C4-2B (cell line): ENCODE data around the gene OR51B6.
A peak's percentile ranks its signal among the peaks of the same experiment; 100 is the strongest.

ENCODE experiments used
- H3K27ac ChIP-seq: fragments of 450-650 bp; 2 replicates; pipeline ENCODE4 v1.5.1; 2017
- ZFX ChIP-seq: fragments of 450-650 bp; IDR thresholded peaks from 2 replicates; pipeline ENCODE4 v1.6.1; 2017
- TF ChIP-seq, protein P1 (sequence below): fragments of 450-650 bp; conservative IDR thresholded peaks from 2 replicates; pipeline ENCODE4 v1.5.1; 2017; ENCODE audit warnings: mild to moderate bottlenecking

OR51B6 gene

DNA sequence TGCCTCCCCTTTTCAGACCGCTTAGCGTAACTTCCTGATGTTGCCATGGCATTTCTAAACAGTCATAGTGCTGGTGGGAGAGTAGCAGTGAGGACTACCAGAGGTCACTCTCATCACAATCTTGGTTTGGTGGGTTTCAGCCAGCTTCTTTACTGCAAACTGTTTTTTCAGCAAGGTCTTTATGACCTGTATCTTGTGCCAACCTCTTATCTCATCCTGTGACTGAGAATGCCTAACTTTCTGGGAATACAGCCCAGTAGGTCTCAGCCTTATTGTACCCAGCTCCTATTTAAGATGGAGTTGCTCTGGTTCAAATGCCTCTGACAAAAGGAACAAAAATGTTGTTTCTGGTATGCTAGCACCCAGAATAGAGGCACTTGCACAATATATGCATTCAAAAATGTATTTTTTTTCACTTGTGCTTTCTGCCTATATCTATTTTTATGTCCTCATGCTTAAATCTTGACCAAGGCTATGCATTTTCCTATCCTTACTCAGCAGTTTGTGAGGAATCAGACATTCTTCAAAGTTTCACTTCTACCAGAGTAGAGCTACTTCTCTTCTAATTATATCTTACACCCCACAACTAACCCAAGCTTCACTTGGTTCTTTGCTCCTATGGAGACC, 16.3 kb downstream of the OR51B6 start:
- no peak overlapping the region for H3K27ac ChIP-seq
- TF ChIP-seq, protein P1, sequence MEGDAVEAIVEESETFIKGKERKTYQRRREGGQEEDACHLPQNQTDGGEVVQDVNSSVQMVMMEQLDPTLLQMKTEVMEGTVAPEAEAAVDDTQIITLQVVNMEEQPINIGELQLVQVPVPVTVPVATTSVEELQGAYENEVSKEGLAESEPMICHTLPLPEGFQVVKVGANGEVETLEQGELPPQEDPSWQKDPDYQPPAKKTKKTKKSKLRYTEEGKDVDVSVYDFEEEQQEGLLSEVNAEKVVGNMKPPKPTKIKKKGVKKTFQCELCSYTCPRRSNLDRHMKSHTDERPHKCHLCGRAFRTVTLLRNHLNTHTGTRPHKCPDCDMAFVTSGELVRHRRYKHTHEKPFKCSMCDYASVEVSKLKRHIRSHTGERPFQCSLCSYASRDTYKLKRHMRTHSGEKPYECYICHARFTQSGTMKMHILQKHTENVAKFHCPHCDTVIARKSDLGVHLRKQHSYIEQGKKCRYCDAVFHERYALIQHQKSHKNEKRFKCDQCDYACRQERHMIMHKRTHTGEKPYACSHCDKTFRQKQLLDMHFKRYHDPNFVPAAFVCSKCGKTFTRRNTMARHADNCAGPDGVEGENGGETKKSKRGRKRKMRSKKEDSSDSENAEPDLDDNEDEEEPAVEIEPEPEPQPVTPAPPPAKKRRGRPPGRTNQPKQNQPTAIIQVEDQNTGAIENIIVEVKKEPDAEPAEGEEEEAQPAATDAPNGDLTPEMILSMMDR, result no peak
- TF ChIP-seq ZFX, result no peak

DNA sequence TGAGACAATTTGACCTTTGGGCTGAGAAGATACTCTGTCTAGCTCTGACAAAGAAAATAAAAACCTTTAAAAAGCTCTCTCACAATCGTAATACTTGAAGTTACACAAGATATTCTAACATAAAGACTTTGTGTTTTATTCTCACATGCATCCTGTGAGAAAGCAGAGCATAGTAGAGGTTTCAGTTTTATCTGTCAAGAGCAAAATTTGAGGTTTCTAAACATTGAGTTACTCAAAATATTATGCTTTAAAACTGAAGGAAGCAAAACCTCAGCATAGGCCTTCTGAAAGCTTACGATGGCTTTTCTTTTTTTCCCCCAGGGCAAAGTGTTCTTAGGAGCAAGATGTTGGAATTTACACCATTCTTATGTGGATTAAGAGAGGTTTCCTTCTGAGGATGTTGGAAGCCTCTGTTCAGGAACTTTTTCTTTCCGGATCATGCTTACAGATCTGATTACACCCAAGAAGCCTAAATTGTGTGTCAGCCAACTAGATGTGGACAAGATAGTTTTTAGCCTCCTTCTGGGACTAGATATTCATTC, 17.3 kb downstream of the OR51B6 start:
- TF ChIP-seq, protein P1, result no peak
- no peak for TF ChIP-seq ZFX
- no peak overlapping the region for H3K27ac ChIP-seq

DNA sequence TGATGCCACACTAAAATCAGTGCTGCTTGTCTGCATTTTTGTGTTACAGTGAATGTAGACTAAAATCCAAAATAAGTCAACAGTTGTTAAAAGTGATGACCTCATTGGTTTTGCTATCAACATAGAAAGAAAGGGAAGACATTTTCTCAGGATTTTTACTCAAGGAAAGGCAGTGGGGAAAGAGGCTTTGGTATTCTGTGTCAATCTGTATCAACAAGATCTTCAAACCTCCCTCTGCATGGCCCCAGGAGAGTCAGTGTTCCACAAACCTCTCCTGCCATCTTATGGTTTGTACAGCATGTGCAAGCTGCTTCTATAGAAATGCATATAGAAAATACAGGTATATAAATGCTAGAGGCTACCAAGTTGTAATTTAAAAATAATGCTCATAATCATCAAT, 18.5 kb downstream of the OR51B6 start:
- TF ChIP-seq, protein P1, result peak; percentile 23
- no peak for TF ChIP-seq ZFX
- H3K27ac ChIP-seq, result no peak overlapping the region

DNA sequence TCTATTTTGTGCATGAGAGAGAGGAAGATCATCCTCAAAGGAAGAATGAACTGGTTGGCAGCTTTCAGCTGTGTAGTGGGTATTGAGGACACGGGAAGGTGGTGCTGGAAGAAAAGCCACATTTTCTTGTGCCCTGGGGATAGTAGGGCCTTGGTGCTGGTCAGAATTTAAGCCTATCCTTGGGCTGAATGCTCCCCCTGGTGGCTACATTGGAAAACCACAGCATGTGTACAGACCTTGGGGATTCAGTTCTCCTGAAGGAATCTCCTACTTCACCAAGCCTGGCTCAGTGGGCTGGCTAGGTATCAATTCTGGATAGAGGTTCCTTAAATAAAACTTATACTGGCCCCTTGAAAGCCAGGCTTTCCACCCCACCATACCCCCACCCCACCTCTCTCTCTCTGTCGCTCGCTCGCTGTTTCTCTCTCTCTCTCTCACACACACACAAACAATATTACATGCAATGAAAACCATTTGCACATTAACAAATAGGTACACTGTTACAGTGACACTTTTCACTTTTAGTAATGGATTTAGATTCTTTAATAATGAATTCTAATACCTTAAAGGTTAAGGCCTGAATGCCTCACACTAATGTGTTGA, 29.5 kb downstream of the OR51B6 start:
- TF ChIP-seq ZFX, result no peak
- TF ChIP-seq, protein P1, result peak; percentile 83
- no peak overlapping the region for H3K27ac ChIP-seq

DNA sequence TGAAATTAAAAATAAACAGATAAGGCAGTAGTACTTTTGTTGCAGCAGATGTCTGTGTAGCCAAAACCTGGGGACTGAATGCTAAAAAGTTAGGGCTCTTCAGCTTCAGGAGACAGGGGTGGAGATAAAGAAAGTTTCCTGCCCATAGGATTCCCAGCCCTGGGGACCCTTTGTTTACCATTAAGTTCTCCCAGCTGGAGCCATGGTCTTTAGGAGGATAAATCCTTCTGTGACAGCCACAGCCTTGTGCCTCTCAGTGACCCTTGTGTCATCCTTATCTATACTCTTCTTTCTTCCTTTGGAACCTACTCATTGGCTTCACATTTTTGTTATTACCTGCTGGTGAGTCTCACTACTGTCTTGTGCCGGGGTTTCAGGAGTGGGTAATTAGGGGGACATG, 32.3 kb downstream of the OR51B6 start, which contains the start of gene OR51M1:
OR51M1 (plus strand) TSS at position 237 of the 400 bp plus-strand sequence. CDS start 5,587 bp downstream, outside the sequence.
- no peak within 1 kb of the TSS for H3K27ac ChIP-seq
- no peak for TF ChIP-seq ZFX
- TF ChIP-seq, protein P1, result no peak

DNA sequence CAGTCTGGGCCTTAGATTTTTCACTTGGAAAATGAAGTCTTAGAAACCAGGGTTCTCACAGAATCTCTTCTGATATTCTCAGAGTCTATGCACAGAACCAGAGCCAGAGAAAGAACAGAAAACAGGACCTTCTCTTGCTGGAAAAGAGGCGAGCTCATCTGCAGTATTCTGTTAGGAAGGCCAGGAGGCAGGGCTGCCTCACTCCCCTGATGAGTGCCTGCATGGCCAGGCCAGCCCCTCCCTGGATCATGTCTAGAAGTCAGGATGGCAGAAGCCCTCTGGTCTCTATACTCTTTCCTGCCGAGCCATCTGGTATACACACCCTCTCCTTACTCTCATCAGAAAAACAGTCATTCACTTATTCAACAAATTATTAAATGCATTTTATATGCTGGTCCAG, 33.0 kb downstream of the OR51B6 start:
- no peak overlapping the region for H3K27ac ChIP-seq

DNA sequence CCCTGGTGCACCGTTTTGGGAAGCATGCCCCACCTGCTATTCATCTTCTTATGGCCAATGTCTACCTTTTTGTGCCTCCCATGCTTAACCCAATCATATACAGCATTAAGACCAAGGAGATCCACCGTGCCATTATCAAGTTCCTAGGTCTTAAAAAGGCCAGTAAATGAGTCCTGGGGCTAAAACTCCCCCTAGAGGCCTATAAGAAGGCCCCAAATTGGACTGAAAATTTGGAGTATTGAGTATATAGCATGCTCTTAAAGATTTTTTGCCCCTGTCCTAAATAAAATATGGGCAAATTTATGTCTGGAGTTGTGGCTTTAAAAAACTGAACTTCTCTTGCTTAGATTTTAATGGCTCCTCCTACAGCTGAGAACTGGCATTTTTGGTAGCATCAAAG, 38.9 kb downstream of the OR51B6 start:
- no peak overlapping the region for H3K27ac ChIP-seq
- TF ChIP-seq, protein P1, result peak; percentile 24
- no peak for TF ChIP-seq ZFX

More for the DNA sequence above, 33.0 kb downstream of the OR51B6 start:
- TF ChIP-seq, protein P1, result no peak
- no peak for TF ChIP-seq ZFX
